Inferior parietal cortex (tissue), 1 donor: Measurements from ENCODE around the gene TAX1BP1.
A peak's percentile ranks its signal among the peaks of the same experiment; 100 is the strongest.

Experiments used
- DNase-seq: peaks from one replicate; pipeline ENCODE4 v3.0.0-alpha.2; 2016; ENCODE audit errors: extremely low spot score

Gene TAX1BP1

GRCh38 chr7:27739909-27740448 is at the start of gene TAX1BP1:
TAX1BP1 (plus strand) TSS chr7:27740162; CDS start chr7:27748525, 8,363 bp downstream.
- DNase-seq = peak; percentile 97

GRCh38 chr7:27690649-27691048 is 49.3 kb upstream of the TAX1BP1 start:
- no peak for DNase-seq

GRCh38 chr7:27693794-27694193 is 46.2 kb upstream of the TAX1BP1 start:
- no peak for DNase-seq

- DNase-seq = no peak
Measured at GRCh38 chr7:27695096-27695495, 44.9 kb upstream of the TAX1BP1 start.

GRCh38 chr7:27697861-27698430 is 42.0 kb upstream of the TAX1BP1 start:
- no peak for DNase-seq

GRCh38 chr7:27699751-27700150 is 40.2 kb upstream of the TAX1BP1 start:
- no peak for DNase-seq

GRCh38 chr7:27700501-27700900 is 39.5 kb upstream of the TAX1BP1 start:
- DNase-seq = no peak

- DNase-seq = no peak
Measured at GRCh38 chr7:27703181-27703580, 36.8 kb upstream of the TAX1BP1 start.

GRCh38 chr7:27704422-27705199 is 35.4 kb upstream of the TAX1BP1 start:
- no peak for DNase-seq

- no peak for DNase-seq
Measured at GRCh38 chr7:27705200-27705594, 34.8 kb upstream of the TAX1BP1 start.

- DNase-seq = no peak
Measured at GRCh38 chr7:27708485-27708884, 31.5 kb upstream of the TAX1BP1 start.

GRCh38 chr7:27709137-27710075 is 30.6 kb upstream of the TAX1BP1 start:
- no peak for DNase-seq

- DNase-seq = no peak
Measured at GRCh38 chr7:27712217-27712616, 27.7 kb upstream of the TAX1BP1 start.

GRCh38 chr7:27714831-27715444 is 25.0 kb upstream of the TAX1BP1 start:
- DNase-seq = no peak

- DNase-seq = no peak
Measured at GRCh38 chr7:27723085-27723484, 16.9 kb upstream of the TAX1BP1 start.

- no peak for DNase-seq
Measured at GRCh38 chr7:27727058-27727457, 12.9 kb upstream of the TAX1BP1 start.

GRCh38 chr7:27730112-27730511 is 9.8 kb upstream of the TAX1BP1 start:
- DNase-seq = no peak

- DNase-seq = no peak
Measured at GRCh38 chr7:27734583-27734982, 5.4 kb upstream of the TAX1BP1 start.

- DNase-seq = no peak
Measured at GRCh38 chr7:27735165-27735564, 4.8 kb upstream of the TAX1BP1 start.

- DNase-seq = no peak
Measured at GRCh38 chr7:27735831-27736230, 4.1 kb upstream of the TAX1BP1 start.

- DNase-seq = no peak
Measured at GRCh38 chr7:27737178-27737577, 2.8 kb upstream of the TAX1BP1 start.

- no peak for DNase-seq
Measured at GRCh38 chr7:27737616-27738015, 2.3 kb upstream of the TAX1BP1 start.
